Mesenchymal stem cell (in vitro differentiated cells and primary cell): ENCODE measurements around the gene TNFAIP3.
A peak's percentile ranks its signal among the peaks of the same experiment; 100 is the strongest.

Experiments
- DNase-seq: peaks from one replicate; pipeline ENCODE4 v3.0.0-alpha.2; 2013
- H2AFZ ChIP-seq: one replicate; pipeline ENCODE4 v1.6.1; 2013; ENCODE audit warnings: low read depth, mild to moderate bottlenecking, control low read depth, inconsistent platforms, low read length, moderate library complexity
- H2AK5ac ChIP-seq: 2 replicates; pipeline ENCODE4 v1.6.1; 2013; ENCODE audit warnings: low read length, moderate library complexity, mild to moderate bottlenecking, inconsistent platforms; ENCODE audit not compliant: severe bottlenecking
- H2BK120ac ChIP-seq: one replicate; pipeline ENCODE4 v1.6.1; 2013; ENCODE audit warnings: low read depth, mild to moderate bottlenecking, inconsistent platforms, low read length, moderate library complexity
- H2BK12ac ChIP-seq, 2 experiments: one replicate each; pipeline ENCODE4 v1.6.1; 2013; ENCODE audit warnings: inconsistent platforms in 2 of 2, low read length in 2 of 2, mild to moderate bottlenecking in 2 of 2, moderate library complexity in 2 of 2, control low read depth in 1 of 2
- H2BK15ac ChIP-seq: one replicate; pipeline ENCODE4 v1.6.1; 2013; ENCODE audit warnings: mild to moderate bottlenecking, low read depth, inconsistent platforms; ENCODE audit not compliant: poor library complexity, severe bottlenecking
- H2BK5ac ChIP-seq: 2 replicates; pipeline ENCODE4 v1.6.1; 2013; ENCODE audit warnings: low read depth, mild to moderate bottlenecking, low read length, control low read depth, inconsistent platforms; ENCODE audit not compliant: poor library complexity, severe bottlenecking
- H3K14ac ChIP-seq, 2 experiments: one replicate each; pipeline ENCODE4 v1.6.1; 2013; ENCODE audit warnings: inconsistent platforms in 2 of 2, low read length in 2 of 2, control low read depth in 1 of 2, mild to moderate bottlenecking in 1 of 2, moderate library complexity in 1 of 2
- H3K18ac ChIP-seq, 2 experiments: one replicate each; pipeline ENCODE4 v1.6.1; 2013; ENCODE audit warnings: inconsistent platforms in 2 of 2, low read length in 2 of 2, control low read depth in 1 of 2, low read depth in 1 of 2, mild to moderate bottlenecking in 1 of 2
- H3K23ac ChIP-seq, 2 experiments: one replicate each; pipeline ENCODE4 v1.6.1; 2013; ENCODE audit warnings: inconsistent platforms in 2 of 2, low read length in 2 of 2, mild to moderate bottlenecking in 2 of 2, moderate library complexity in 2 of 2, control low read depth in 1 of 2
- H3K27ac ChIP-seq: 2 replicates; pipeline ENCODE4 v1.5.1; 2013; ENCODE audit warnings: mild to moderate bottlenecking, moderate library complexity, low read length, control low read depth, inconsistent platforms; ENCODE audit not compliant: poor library complexity, severe bottlenecking
- H3K27me3 ChIP-seq, 2 experiments: 2 replicates each; pipeline versions ENCODE4 v1.6.1 to v1.7.0; 2013; ENCODE audit warnings: low read length in 2 of 2, mild to moderate bottlenecking in 2 of 2, moderate library complexity in 2 of 2, control low read depth in 1 of 2, inconsistent platforms in 1 of 2; ENCODE audit not compliant: control insufficient read depth in 1 of 2, insufficient read depth in 1 of 2
- H3K36me3 ChIP-seq, 2 experiments: 2 replicates each; pipeline versions ENCODE4 v1.6.1 to v1.7.0; 2013; ENCODE audit warnings: low read length in 2 of 2, control low read depth in 1 of 2, inconsistent platforms in 1 of 2, low read depth in 1 of 2, mild to moderate bottlenecking in 1 of 2; ENCODE audit not compliant: insufficient read depth in 2 of 2, control insufficient read depth in 1 of 2
- H3K4ac ChIP-seq, 2 experiments: one replicate each; pipeline ENCODE4 v1.6.1; 2013; ENCODE audit warnings: inconsistent platforms in 2 of 2, low read length in 2 of 2, mild to moderate bottlenecking in 2 of 2, moderate library complexity in 2 of 2, control low read depth in 1 of 2, low read depth in 1 of 2
- H3K4me1 ChIP-seq: 2 replicates; pipeline ENCODE4 v1.6.1; 2013; ENCODE audit warnings: low read depth, low read length, control low read depth; ENCODE audit not compliant: control insufficient read depth, insufficient read depth
- H3K4me2 ChIP-seq: 2 replicates; pipeline ENCODE4 v1.6.1; 2013; ENCODE audit warnings: low read length, mild to moderate bottlenecking, inconsistent platforms; ENCODE audit not compliant: poor library complexity, severe bottlenecking
- H3K4me3 ChIP-seq, 2 experiments: 2 replicates each; pipeline versions ENCODE4 v1.5.1 to v1.7.0; 2013; ENCODE audit warnings: low read length in 2 of 2, mild to moderate bottlenecking in 2 of 2, control low read depth in 1 of 2, low read depth in 1 of 2; ENCODE audit not compliant: insufficient read depth in 1 of 2
- H3K79me1 ChIP-seq: replicated peaks from 2 replicates; pipeline ENCODE4 v1.6.1; 2013; ENCODE audit warnings: mild to moderate bottlenecking, control low read depth, low read length, inconsistent platforms; ENCODE audit not compliant: poor library complexity, severe bottlenecking
- H3K9ac ChIP-seq: 2 replicates; pipeline ENCODE4 v1.7.0; 2013; ENCODE audit warnings: mild to moderate bottlenecking, low read length, moderate library complexity
- H3K9me3 ChIP-seq: 2 replicates; pipeline ENCODE4 v1.7.0; 2013; ENCODE audit warnings: mild to moderate bottlenecking, low read length; ENCODE audit not compliant: control insufficient read depth
- H4K8ac ChIP-seq: one replicate; pipeline ENCODE4 v1.6.1; 2013; ENCODE audit warnings: inconsistent platforms, mild to moderate bottlenecking, low read length, moderate library complexity
- H4K91ac ChIP-seq: one replicate; pipeline ENCODE4 v1.6.1; 2013; ENCODE audit warnings: mild to moderate bottlenecking, low read length, inconsistent platforms
- WGBS: methylation state at CpG from one replicate; pipeline ENCODE4 v1.1.7; 2013; ENCODE audit warnings: mixed read lengths; 5-methylcytosine and 5-hydroxymethylcytosine counted together

Gene TNFAIP3

DNA sequence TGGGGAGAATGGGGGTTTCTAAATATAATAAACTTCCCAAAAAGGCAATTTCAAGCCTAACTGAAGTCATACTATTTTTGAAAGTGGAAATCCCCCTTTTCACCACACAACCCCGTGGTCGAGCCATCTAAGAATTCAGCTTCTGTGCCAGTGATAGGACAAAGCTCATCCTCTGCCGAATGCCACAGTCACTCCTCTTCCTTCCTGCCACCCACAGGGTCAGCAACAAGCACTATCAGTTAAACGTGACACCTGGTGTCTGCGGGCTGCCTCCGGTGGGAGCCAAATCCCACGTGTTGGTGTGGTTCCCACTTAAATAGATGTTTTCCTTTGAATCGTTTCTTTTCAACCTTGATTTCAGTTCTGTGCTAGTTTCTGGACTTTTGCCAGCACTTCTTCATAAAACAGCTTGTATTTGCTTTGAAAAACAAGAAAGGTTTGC is 60.7 kb downstream of the TNFAIP3 start:
- Histone ChIP-seq H3K4me1 (peaks cover 11% of the 10 kb centered on the region), H2BK12ac (no peak overlapping the region), H3K14ac (no peak overlapping the region), H3K79me1 (no peaks in the 10 kb centered on the region), H2AFZ (no peak overlapping the region), H3K9me3 (no peaks in the 10 kb centered on the region), H4K8ac (no peak overlapping the region), H3K4me3 (no peak overlapping the region), H3K9ac (no peak overlapping the region), H2AK5ac (no peak overlapping the region), H3K27ac (no peak overlapping the region), H3K23ac (no peak overlapping the region), H3K4ac (no peak overlapping the region), H3K36me3 (no peaks in the 10 kb centered on the region), H3K18ac (no peak overlapping the region), H2BK15ac (no peak overlapping the region), H3K4me2 (peak overlapping the region; percentile 3), H3K27me3 (no peaks in the 10 kb centered on the region), H2BK120ac (no peak overlapping the region), H2BK5ac (no peak overlapping the region), H4K91ac (no peak overlapping the region)
- DNase-seq, result peak; percentile 11
- WGBS, result 34% methylated on average over 7 of the region's 8 CpGs

DNA sequence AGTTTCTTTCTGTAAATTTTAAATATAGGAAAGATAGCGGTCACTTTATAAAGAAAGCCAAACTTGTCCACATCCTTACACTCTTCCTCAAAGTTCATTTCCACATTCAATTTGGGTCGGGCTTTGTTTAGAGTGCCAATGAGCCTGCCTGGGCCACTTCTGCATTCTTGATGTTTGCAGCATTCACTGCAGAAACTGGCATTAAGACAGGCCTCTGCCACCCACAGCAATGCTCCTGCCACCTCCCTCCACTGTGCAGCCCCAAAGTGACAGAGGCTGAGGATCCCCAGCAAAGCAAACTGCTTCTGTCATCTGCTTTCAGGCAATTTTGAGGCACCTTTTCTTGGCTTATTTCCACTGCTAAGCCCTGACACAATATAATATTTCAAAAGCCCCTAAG is 61.2 kb downstream of the TNFAIP3 start:
- H3K36me3 ChIP-seq, result no peaks in the 10 kb centered on the region
- H2BK5ac ChIP-seq, result no peak overlapping the region
- no peak overlapping the region for H3K9ac ChIP-seq
- no peak overlapping the region for H2BK12ac ChIP-seq
- no peak overlapping the region for H2BK120ac ChIP-seq
- H3K14ac ChIP-seq, result no peak overlapping the region
- H2BK15ac ChIP-seq, result no peak overlapping the region
- H3K4me2 ChIP-seq, result no peak overlapping the region
- no peak overlapping the region for H3K23ac ChIP-seq
- H3K4ac ChIP-seq, result no peak overlapping the region
- H3K79me1 ChIP-seq, result no peaks in the 10 kb centered on the region
- no peak overlapping the region for H2AK5ac ChIP-seq
- no peak overlapping the region for H3K18ac ChIP-seq
- no peaks in the 10 kb centered on the region for H3K27me3 ChIP-seq
- H3K27ac ChIP-seq, result no peak overlapping the region
- H2AFZ ChIP-seq, result no peak overlapping the region
- no peaks in the 10 kb centered on the region for H3K9me3 ChIP-seq
- no peak overlapping the region for H4K91ac ChIP-seq
- H3K4me1 ChIP-seq, result peaks cover 11% of the 10 kb centered on the region
- no peak overlapping the region for H4K8ac ChIP-seq
- H3K4me3 ChIP-seq, result no peak overlapping the region
- 95% methylated on average over 2 of the region's 2 CpGs for WGBS
- no peak for DNase-seq

DNA sequence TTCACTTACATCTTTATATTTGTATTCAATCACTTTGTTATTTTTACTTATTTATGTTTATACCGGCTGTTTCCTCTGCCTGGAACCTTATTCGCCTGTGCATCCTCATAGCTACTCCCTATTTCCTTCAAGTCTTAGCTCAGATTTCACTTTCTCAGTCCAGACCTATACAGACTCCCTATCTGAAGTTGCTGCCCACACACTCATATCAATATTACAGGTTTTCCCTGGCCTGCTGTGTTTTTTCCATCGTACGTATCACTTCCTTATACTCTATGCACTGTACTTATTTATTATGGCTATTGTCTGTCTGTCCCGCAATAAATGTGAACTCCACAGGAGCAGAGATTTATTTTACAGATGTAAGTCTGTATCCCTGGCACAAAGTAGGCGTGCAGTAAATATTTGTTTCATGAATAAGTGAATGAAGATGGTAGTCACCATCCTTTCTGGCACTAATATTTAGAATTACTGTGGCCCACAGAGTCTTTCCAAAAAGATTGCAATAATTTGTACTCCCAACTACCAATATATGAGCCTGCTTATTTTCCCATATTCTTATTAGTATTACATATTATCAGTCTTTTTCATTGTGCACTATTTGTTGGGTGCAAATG is 64.9 kb downstream of the TNFAIP3 start:
- no peak overlapping the region for H3K4me3 ChIP-seq
- no peak overlapping the region for H3K27ac ChIP-seq
- no peaks in the 10 kb centered on the region for H3K79me1 ChIP-seq
- H2BK15ac ChIP-seq, result no peak overlapping the region
- peaks cover 4% of the 10 kb centered on the region for H3K4me1 ChIP-seq
- no peak overlapping the region for H2BK120ac ChIP-seq
- H4K91ac ChIP-seq, result no peak overlapping the region
- H3K36me3 ChIP-seq, result no peaks in the 10 kb centered on the region
- no peak overlapping the region for H2BK12ac ChIP-seq
- no peak overlapping the region for H3K23ac ChIP-seq
- H3K14ac ChIP-seq, result no peak overlapping the region
- no peak for DNase-seq
- H3K4me2 ChIP-seq, result no peak overlapping the region
- no peak overlapping the region for H3K9ac ChIP-seq
- no peaks in the 10 kb centered on the region for H3K9me3 ChIP-seq
- no peak overlapping the region for H3K18ac ChIP-seq
- 88% methylated on average over 5 of the region's 6 CpGs for WGBS
- H2BK5ac ChIP-seq, result no peak overlapping the region
- H4K8ac ChIP-seq, result no peak overlapping the region
- no peak overlapping the region for H2AFZ ChIP-seq
- H2AK5ac ChIP-seq, result no peak overlapping the region
- H3K4ac ChIP-seq, result no peak overlapping the region
- H3K27me3 ChIP-seq, result no peaks in the 10 kb centered on the region
